Mesendoderm (in vitro differentiated cells): ENCODE data around the gene CHID1.

Experiments used
- DNase-seq: peaks from one replicate; pipeline ENCODE4 v3.0.0; 2013
- H2AK5ac ChIP-seq: 2 replicates; pipeline ENCODE4 v1.6.1; 2013; ENCODE audit warnings: low read length, inconsistent platforms
- H2BK120ac ChIP-seq: 2 replicates; pipeline ENCODE4 v1.6.1; 2013; ENCODE audit warnings: low read depth, mild to moderate bottlenecking, low read length, moderate library complexity, mixed read lengths
- H2BK15ac ChIP-seq: replicated peaks from 2 replicates; pipeline ENCODE4 v1.6.1; 2013; ENCODE audit warnings: low read depth, mild to moderate bottlenecking, moderate library complexity
- H2BK5ac ChIP-seq: 2 replicates; pipeline ENCODE4 v1.6.1; 2013; ENCODE audit warnings: low read length, inconsistent platforms
- H3K18ac ChIP-seq: 2 replicates; pipeline ENCODE4 v1.6.1; 2013; ENCODE audit warnings: mild to moderate bottlenecking, low read length, mixed read lengths
- H3K23ac ChIP-seq: one replicate; pipeline ENCODE4 v1.6.1; 2013; ENCODE audit warnings: low read length
- H3K27ac ChIP-seq: 2 replicates; pipeline ENCODE4 v1.5.1; 2013; ENCODE audit warnings: low read depth, mild to moderate bottlenecking, inconsistent platforms, low read length, moderate library complexity
- H3K27me3 ChIP-seq: 2 replicates; pipeline ENCODE4 v1.6.1; 2013; ENCODE audit warnings: low read length, control low read depth, mild to moderate bottlenecking, inconsistent platforms; ENCODE audit not compliant: insufficient read depth, poor library complexity
- H3K36me3 ChIP-seq: 2 replicates; pipeline ENCODE4 v1.6.1; 2013; ENCODE audit warnings: low read length, inconsistent platforms; ENCODE audit not compliant: control insufficient read depth, insufficient read depth
- H3K4ac ChIP-seq: one replicate; pipeline ENCODE4 v1.6.1; 2013; ENCODE audit warnings: low read depth, mild to moderate bottlenecking, low read length, moderate library complexity
- H3K4me1 ChIP-seq: 2 replicates; pipeline ENCODE4 v1.6.1; 2013; ENCODE audit warnings: low read depth, low read length, inconsistent platforms; ENCODE audit not compliant: control insufficient read depth
- H3K4me2 ChIP-seq: 2 replicates; pipeline ENCODE4 v1.6.1; 2013; ENCODE audit warnings: low read length
- H3K4me3 ChIP-seq: 2 replicates; pipeline ENCODE4 v1.5.1; 2013; ENCODE audit warnings: mild to moderate bottlenecking, low read length
- H3K56ac ChIP-seq: one replicate; pipeline ENCODE4 v1.6.1; 2013; ENCODE audit warnings: low read length
- H3K79me1 ChIP-seq: 2 replicates; pipeline ENCODE4 v1.6.1; 2013; ENCODE audit warnings: low read length, inconsistent platforms
- H3K79me2 ChIP-seq: 2 replicates; pipeline ENCODE4 v1.6.1; 2013; ENCODE audit warnings: mild to moderate bottlenecking, low read length; ENCODE audit not compliant: control insufficient read depth, insufficient read depth
- H3K9ac ChIP-seq: 2 replicates; pipeline ENCODE4 v1.6.1; 2013; ENCODE audit warnings: low read length, inconsistent platforms
- H4K5ac ChIP-seq: one replicate; pipeline ENCODE4 v1.6.1; 2013; ENCODE audit warnings: low read length
- H4K8ac ChIP-seq: one replicate; pipeline ENCODE4 v1.6.1; 2013; ENCODE audit warnings: low read depth, mild to moderate bottlenecking, control low read depth, low read length, moderate library complexity
- WGBS: extraction: QIAGEN DNeasy Blood & Tissue Kit; methylation state at CpG from one replicate; pipeline ENCODE4 v1.1.7; 2013; ENCODE audit warnings: low lambda C conversion rate, missing lambda C conversion rate; ENCODE audit not compliant: insufficient coverage; ENCODE audit errors: extremely low coverage; 5-methylcytosine and 5-hydroxymethylcytosine counted together

CHID1 gene

DNA sequence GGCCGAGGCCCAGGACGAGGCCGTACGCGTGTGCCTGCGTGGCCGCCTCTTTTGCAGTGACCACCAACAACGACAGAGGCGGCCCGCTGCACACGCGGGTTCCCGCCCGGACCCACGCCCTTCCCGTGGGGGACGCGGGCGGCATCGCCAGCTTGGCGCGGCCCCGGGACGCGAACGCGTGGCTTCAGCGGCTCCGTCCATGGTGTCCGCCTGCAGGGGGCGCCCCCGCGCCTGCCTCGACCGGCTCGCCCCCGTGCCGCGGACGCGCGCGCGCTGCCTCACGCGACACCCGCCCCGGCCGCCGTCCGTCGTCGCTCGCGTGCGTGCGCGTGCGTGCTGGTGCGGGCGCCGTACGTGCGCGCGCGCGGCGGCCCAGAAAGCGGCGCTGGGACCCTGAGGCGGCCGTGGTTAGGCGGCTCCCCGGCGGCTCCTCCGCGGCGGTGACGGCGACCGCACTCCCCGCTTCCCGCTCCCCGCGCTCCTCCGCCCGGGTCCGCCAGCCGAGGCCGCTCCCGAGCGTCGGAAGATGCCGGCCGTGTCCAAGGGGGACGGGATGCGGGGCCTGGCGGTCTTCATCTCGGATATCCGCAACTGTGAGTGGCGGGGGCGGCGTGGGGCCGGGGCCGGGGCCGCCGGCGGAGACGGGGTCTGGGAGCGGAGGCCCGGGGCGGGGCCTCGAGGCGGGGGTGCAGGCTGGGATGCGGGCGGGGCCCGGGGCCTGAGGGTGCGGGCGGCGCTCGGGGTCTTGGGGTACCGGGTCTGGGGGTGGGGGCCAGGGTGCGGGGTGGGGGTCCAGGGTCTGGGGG is 15.1 kb upstream of the CHID1 start, which contains the start of gene AP2A2:
AP2A2 (plus strand) TSS at position 375 of the 806 bp plus-strand sequence; CDS start at position 527, 152 bp downstream.
- H3K56ac ChIP-seq: peak within 1 kb of the TSS; percentile 97
- peaks cover 14% of the 10 kb centered on the region for H3K79me1 ChIP-seq
- no peak within 1 kb of the TSS for H4K8ac ChIP-seq
- H2BK120ac ChIP-seq: peak within 1 kb of the TSS; percentile 64
- H3K27me3 ChIP-seq: no peaks in the 10 kb centered on the region
- no CpG with 5 or more reads among the region's 124 CpGs for WGBS
- peaks cover 33% of the 10 kb centered on the region for H3K79me2 ChIP-seq
- peak within 1 kb of the TSS; percentile 86 for H3K4me3 ChIP-seq
- H3K36me3 ChIP-seq: peaks cover 3% of the 10 kb centered on the region
- H3K27ac ChIP-seq: peak within 1 kb of the TSS; percentile 84
- peak within 1 kb of the TSS; percentile 89 for H3K9ac ChIP-seq
- H2BK15ac ChIP-seq: no peak within 1 kb of the TSS
- H4K5ac ChIP-seq: no peak within 1 kb of the TSS
- H3K4ac ChIP-seq: peak within 1 kb of the TSS; percentile 84
- peak within 1 kb of the TSS; percentile 98 for H3K18ac ChIP-seq
- H2AK5ac ChIP-seq: peak within 1 kb of the TSS; percentile 32
- H3K4me1 ChIP-seq: no peaks in the 10 kb centered on the region
- peak within 1 kb of the TSS; percentile 96 for H3K4me2 ChIP-seq
- no peak within 1 kb of the TSS for H3K23ac ChIP-seq
- DNase-seq: peak; percentile 95
- no peak within 1 kb of the TSS for H2BK5ac ChIP-seq

DNA sequence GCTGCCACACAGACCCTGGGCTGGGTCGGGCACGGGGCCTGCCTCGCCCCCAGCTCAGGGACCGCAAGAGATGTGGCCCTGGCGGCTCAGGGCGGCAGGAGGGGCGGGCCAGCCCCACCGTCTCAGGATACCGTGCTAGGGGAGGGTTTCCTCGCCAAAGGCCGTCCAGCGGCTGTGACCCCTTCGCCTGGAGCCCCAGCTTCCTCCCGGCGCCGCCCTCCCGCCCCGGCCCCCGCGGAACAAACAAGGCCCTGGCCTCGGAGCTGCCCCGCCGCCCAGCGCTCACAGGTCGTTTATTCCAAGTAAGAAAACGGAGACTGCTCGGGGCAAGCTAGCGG is 14.5 kb upstream of the CHID1 start:
- no peak overlapping the region for H2BK15ac ChIP-seq
- peak overlapping the region; percentile 34 for H3K9ac ChIP-seq
- peaks cover 30% of the 10 kb centered on the region for H3K79me2 ChIP-seq
- no peak overlapping the region for H3K18ac ChIP-seq
- H3K4me3 ChIP-seq: no peak overlapping the region
- peaks cover 3% of the 10 kb centered on the region for H3K36me3 ChIP-seq
- no peaks in the 10 kb centered on the region for H3K27me3 ChIP-seq
- no peak overlapping the region for H2AK5ac ChIP-seq
- H2BK120ac ChIP-seq: no peak overlapping the region
- WGBS: no CpG with 5 or more reads among the region's 28 CpGs
- peaks cover 14% of the 10 kb centered on the region for H3K79me1 ChIP-seq
- no peak overlapping the region for H4K5ac ChIP-seq
- H3K56ac ChIP-seq: peak overlapping the region; percentile 49
- no peak overlapping the region for H2BK5ac ChIP-seq
- DNase-seq: no peak
- no peaks in the 10 kb centered on the region for H3K4me1 ChIP-seq
- no peak overlapping the region for H3K23ac ChIP-seq
- H3K4me2 ChIP-seq: no peak overlapping the region
- H3K27ac ChIP-seq: no peak overlapping the region
- H4K8ac ChIP-seq: no peak overlapping the region
- peak overlapping the region; percentile 60 for H3K4ac ChIP-seq

DNA sequence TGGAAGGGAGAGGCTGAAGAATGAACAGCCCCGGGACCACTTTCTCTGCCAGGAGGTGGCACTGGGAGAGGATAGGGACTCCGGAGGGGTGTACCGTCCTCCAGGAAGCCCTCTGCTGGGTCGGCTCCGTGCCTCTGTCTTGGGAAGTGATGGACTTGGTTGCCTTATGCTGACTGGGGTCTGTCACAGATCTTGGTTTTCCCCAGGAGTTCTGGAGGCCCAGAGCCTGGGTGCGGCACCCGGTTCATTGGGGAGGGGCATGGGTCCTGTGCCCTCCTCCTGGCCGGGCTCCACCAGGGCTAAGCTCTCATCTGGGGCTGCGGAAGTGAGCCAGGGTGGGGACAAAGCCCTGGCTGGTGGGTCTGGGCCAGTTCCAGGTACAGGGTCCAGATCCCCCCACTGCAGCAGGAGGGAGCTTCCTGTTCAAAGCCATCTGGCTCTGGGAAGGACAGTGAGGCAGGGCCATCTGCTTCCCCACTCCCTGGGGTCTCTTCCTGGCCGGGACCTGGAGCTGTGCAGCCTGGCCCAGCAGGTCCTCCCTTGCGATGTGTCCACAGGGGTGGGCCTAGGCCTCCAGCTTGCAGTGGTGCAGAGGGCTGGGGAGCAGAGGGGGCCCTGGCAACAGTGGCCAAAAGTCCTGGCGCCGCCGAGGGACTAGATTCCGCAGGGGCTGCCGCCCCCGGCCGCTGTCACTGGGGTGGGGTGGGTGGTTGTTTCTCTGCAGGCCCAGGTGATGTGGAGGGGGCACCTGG is 14.0 kb upstream of the CHID1 start:
- no CpG with 5 or more reads among the region's 18 CpGs for WGBS
- Histone ChIP-seq H2BK5ac (no peak overlapping the region), H3K79me2 (peaks cover 27% of the 10 kb centered on the region), H3K23ac (no peak overlapping the region), H4K5ac (no peak overlapping the region), H3K4me1 (no peaks in the 10 kb centered on the region), H3K4ac (no peak overlapping the region), H2BK120ac (no peak overlapping the region), H3K79me1 (peaks cover 14% of the 10 kb centered on the region), H3K9ac (no peak overlapping the region), H3K56ac (peak overlapping the region; percentile 15), H2BK15ac (no peak overlapping the region), H3K36me3 (peaks cover 3% of the 10 kb centered on the region), H3K4me3 (no peak overlapping the region), H2AK5ac (no peak overlapping the region), H4K8ac (no peak overlapping the region), H3K18ac (no peak overlapping the region), H3K27me3 (no peaks in the 10 kb centered on the region), H3K4me2 (no peak overlapping the region), H3K27ac (no peak overlapping the region)
- DNase-seq: no peak

DNA sequence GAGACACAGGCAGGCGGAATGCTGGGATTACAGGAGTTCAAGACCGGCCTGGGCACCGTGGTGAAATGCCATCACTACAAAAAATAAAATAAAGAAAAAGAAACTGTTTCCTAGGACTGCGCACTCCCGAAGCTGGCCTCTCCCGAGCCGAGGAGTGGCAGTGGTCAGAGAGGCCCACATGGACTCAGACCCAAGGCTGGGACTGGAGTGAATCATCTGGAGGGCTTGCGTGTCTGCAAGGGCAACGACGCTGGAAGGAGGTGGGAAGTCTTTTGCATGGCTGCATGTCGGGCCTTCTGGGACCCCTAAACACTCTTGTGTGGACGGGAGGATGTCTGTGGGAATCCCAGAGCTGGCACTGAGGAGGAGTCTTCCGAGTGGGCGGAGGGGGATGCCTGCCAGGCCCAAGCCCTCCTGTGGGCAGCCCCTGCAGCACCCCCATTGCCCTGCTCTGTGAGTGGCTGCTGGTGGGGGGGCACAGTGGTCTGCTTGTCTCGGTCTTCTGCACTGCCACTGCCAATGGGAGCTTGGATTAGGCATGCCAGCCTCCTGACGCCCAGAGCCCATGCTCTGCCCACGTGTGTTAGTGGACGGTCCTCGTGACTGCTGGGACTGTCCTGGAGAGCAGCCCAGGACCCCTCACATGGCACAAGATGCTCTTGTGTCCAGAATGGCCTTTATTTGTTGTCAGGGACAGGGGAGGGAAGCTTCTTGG is 13.2 kb upstream of the CHID1 start:
- no peak overlapping the region for H3K4me3 ChIP-seq
- no peak for DNase-seq
- H3K27me3 ChIP-seq: no peaks in the 10 kb centered on the region
- no peak overlapping the region for H4K8ac ChIP-seq
- no peak overlapping the region for H3K4ac ChIP-seq
- no peak overlapping the region for H3K27ac ChIP-seq
- no peak overlapping the region for H3K56ac ChIP-seq
- WGBS: no CpG with 5 or more reads among the region's 19 CpGs
- no peak overlapping the region for H3K23ac ChIP-seq
- no peak overlapping the region for H2BK120ac ChIP-seq
- H2BK15ac ChIP-seq: no peak overlapping the region
- H3K4me1 ChIP-seq: no peaks in the 10 kb centered on the region
- no peak overlapping the region for H2BK5ac ChIP-seq
- no peak overlapping the region for H3K18ac ChIP-seq
- H3K79me1 ChIP-seq: peaks cover 12% of the 10 kb centered on the region
- no peak overlapping the region for H4K5ac ChIP-seq
- H3K36me3 ChIP-seq: peaks cover 2% of the 10 kb centered on the region
- no peak overlapping the region for H3K4me2 ChIP-seq
- H3K9ac ChIP-seq: no peak overlapping the region
- H3K79me2 ChIP-seq: peaks cover 20% of the 10 kb centered on the region
- no peak overlapping the region for H2AK5ac ChIP-seq

DNA sequence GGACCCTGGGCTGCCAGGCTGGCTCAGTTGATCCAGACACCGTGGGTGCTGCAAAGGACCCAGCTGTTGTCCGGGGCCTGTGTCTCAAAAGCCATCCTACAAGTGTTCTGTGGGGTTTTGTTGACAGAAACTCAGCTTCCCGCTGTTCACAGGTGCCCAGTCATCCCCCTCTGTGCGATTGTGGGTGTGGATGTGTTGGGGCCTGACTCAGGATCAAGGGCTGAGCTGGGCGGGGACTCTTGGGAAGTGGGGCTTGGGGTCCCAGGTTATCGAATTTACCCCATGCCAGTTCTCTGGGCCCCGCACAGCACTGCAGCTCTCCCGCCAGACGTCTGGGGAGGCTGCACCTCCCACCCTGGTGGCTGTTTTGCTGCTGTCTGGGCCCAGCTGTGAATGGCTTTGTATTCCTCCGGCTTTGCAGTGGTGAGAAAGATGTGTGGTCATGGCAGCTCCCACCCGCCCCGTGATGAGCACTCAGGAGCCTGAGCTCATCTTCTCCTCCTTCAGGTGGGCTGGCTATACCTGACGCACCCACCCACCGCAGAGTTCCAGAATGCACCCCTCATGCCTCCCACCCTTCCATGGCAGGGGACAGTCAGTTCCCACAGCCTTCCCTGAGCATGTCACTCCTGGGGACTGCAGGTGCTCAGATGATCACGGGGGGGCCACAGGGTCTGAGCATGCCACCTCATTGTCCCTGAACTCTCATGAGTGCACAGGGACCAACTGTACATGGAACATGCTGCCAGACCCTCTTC is 11.5 kb upstream of the CHID1 start:
- DNase-seq: no peak
- H3K18ac ChIP-seq: no peak overlapping the region
- no peak overlapping the region for H3K4me3 ChIP-seq
- no peak overlapping the region for H2AK5ac ChIP-seq
- WGBS: no CpG with 5 or more reads among the region's 15 CpGs
- H2BK5ac ChIP-seq: no peak overlapping the region
- no peak overlapping the region for H2BK120ac ChIP-seq
- no peak overlapping the region for H4K5ac ChIP-seq
- H3K27me3 ChIP-seq: no peaks in the 10 kb centered on the region
- no peak overlapping the region for H3K4ac ChIP-seq
- no peak overlapping the region for H3K27ac ChIP-seq
- no peak overlapping the region for H3K4me2 ChIP-seq
- no peak overlapping the region for H2BK15ac ChIP-seq
- peaks cover 6% of the 10 kb centered on the region for H3K79me1 ChIP-seq
- no peak overlapping the region for H4K8ac ChIP-seq
- no peaks in the 10 kb centered on the region for H3K4me1 ChIP-seq
- peak overlapping the region; percentile 15 for H3K56ac ChIP-seq
- H3K79me2 ChIP-seq: peaks cover 8% of the 10 kb centered on the region
- no peaks in the 10 kb centered on the region for H3K36me3 ChIP-seq
- no peak overlapping the region for H3K9ac ChIP-seq
- H3K23ac ChIP-seq: no peak overlapping the region
